Naive thymus-derived CD4-positive, alpha-beta T cell (primary cell): ENCODE results near the gene RBPJ. TPM values are rescaled to one million over a fixed set of nuclear protein-coding genes. Genes with fewer than 3 reads are reported as not detected.

ENCODE experiments used
- ATAC-seq: fragments of 150-1000 bp; cut with Tn5 transposase; 2 replicates; pipeline ENCODE4 v1.10.0; 2021; ENCODE audit warnings: mild to moderate bottlenecking, moderate library complexity
- CTCF ChIA-PET: fragments of 350-600 bp; sonication (Branson Sonifier 250); formaldehyde crosslinking; loops from one replicate; lab custom pipeline; 2021; ENCODE audit warnings: antibody characterized with exemption; lab: Charles Lee
- POLR2A ChIA-PET: fragments of 350-600 bp; sonication (Branson Sonifier 250); formaldehyde crosslinking; loops from one replicate; lab custom pipeline; 2021; ENCODE audit warnings: antibody characterized with exemption, inconsistent platforms; lab: Charles Lee
- DNase-seq, 9 donors: peaks; one replicate each; pipeline versions ENCODE4 v3.0.0 to v3.0.0-alpha.2; 2020 to 2022; ENCODE audit warnings: mixed read lengths in 1 of 9
- H3K27ac ChIP-seq: one replicate; pipeline ENCODE4 v1.7.0; 2013; ENCODE audit warnings: mild to moderate bottlenecking, low read depth, low read length, moderate library complexity
- H3K27me3 ChIP-seq, 2 donors: one replicate each; pipeline ENCODE4 v1.7.0; 2013; ENCODE audit warnings: low read length in 2 of 2, mild to moderate bottlenecking in 2 of 2, moderate library complexity in 2 of 2; ENCODE audit not compliant: control insufficient read depth in 2 of 2, insufficient read depth in 2 of 2
- H3K36me3 ChIP-seq, 3 experiments: 1 replicate in 2 of 3; 2 replicates in 1 of 3; pipeline ENCODE4 v1.7.0; 2013; ENCODE audit warnings: low read length in 3 of 3, mild to moderate bottlenecking in 3 of 3, moderate library complexity in 1 of 3; ENCODE audit not compliant: insufficient read depth in 3 of 3, control insufficient read depth in 2 of 3
- H3K4me1 ChIP-seq, 2 donors: one replicate each; pipeline ENCODE4 v1.7.0; 2013; ENCODE audit warnings: low read length in 2 of 2, mild to moderate bottlenecking in 2 of 2, moderate library complexity in 1 of 2; ENCODE audit not compliant: control insufficient read depth in 2 of 2, insufficient read depth in 2 of 2
- H3K4me3 ChIP-seq: 2 replicates; pipeline ENCODE4 v1.7.0; 2013; ENCODE audit warnings: mild to moderate bottlenecking, low read length
- H3K9me3 ChIP-seq, 3 experiments: 1 replicate in 2 of 3; 2 replicates in 1 of 3; pipeline ENCODE4 v1.7.0; 2013; ENCODE audit warnings: low read length in 3 of 3; ENCODE audit not compliant: control insufficient read depth in 2 of 3
- H3K27ac Mint-ChIP-seq, 9 donors: one replicate each; pipeline ENCODE4 v1.8.0; 2020 to 2022; ENCODE audit warnings: mixed read lengths in 9 of 9, mild to moderate bottlenecking in 8 of 9, moderate library complexity in 5 of 9, inconsistent platforms in 2 of 9
- H3K27me3 Mint-ChIP-seq, 5 donors: one replicate each; pipeline ENCODE4 v1.8.0; 2021 to 2022; ENCODE audit warnings: mixed read lengths in 5 of 5, mild to moderate bottlenecking in 1 of 5
- H3K36me3 Mint-ChIP-seq, 5 donors: one replicate each; pipeline ENCODE4 v1.8.0; 2020 to 2022; ENCODE audit warnings: mixed read lengths in 5 of 5, mild to moderate bottlenecking in 3 of 5, inconsistent platforms in 1 of 5
- H3K4me1 Mint-ChIP-seq, 7 donors: one replicate each; pipeline ENCODE4 v1.8.0; 2020 to 2022; ENCODE audit warnings: mixed read lengths in 7 of 7, mild to moderate bottlenecking in 3 of 7, inconsistent platforms in 1 of 7
- H3K4me3 Mint-ChIP-seq, 10 donors: one replicate each; pipeline ENCODE4 v1.8.0; 2020 to 2022; ENCODE audit warnings: mild to moderate bottlenecking in 10 of 10, mixed read lengths in 10 of 10, moderate library complexity in 6 of 10, inconsistent platforms in 2 of 10
- H3K9me3 Mint-ChIP-seq, 11 donors: one replicate each; pipeline ENCODE4 v1.8.0; 2020 to 2022; ENCODE audit warnings: mixed read lengths in 11 of 11, mild to moderate bottlenecking in 4 of 11, inconsistent platforms in 1 of 11, moderate library complexity in 1 of 11
- intact Hi-C, 2 donors: fragments of 100-400 bp; cut with micrococcal nuclease; formaldehyde crosslinking; loops; one replicate each; pipeline ENCODE4 v1.15.1; 2023
- polyA plus RNA-seq, 2 donors: library from polyadenylated mRNA; unstranded; fragments of 300-500 nt; fragmentation: Illumina TruSeq; gene quantifications; one replicate each; pipeline ENCODE4 v1.2.3, GENCODE V29; 2021
- total RNA-seq, 6 experiments: library from RNA in 5 of 6; stranded (reverse) in 5 of 6; gene quantifications; 1 replicate in 5 of 6; 2 replicates in 1 of 6; pipeline ENCODE4 v1.2.3 and lab custom pipeline; 2021 to 2026

Gene RBPJ
- total and polyA plus RNA-seq, 7 experiments from 2014 or later = 48.1 to 144 (median 68.5) TPM

DNA sequence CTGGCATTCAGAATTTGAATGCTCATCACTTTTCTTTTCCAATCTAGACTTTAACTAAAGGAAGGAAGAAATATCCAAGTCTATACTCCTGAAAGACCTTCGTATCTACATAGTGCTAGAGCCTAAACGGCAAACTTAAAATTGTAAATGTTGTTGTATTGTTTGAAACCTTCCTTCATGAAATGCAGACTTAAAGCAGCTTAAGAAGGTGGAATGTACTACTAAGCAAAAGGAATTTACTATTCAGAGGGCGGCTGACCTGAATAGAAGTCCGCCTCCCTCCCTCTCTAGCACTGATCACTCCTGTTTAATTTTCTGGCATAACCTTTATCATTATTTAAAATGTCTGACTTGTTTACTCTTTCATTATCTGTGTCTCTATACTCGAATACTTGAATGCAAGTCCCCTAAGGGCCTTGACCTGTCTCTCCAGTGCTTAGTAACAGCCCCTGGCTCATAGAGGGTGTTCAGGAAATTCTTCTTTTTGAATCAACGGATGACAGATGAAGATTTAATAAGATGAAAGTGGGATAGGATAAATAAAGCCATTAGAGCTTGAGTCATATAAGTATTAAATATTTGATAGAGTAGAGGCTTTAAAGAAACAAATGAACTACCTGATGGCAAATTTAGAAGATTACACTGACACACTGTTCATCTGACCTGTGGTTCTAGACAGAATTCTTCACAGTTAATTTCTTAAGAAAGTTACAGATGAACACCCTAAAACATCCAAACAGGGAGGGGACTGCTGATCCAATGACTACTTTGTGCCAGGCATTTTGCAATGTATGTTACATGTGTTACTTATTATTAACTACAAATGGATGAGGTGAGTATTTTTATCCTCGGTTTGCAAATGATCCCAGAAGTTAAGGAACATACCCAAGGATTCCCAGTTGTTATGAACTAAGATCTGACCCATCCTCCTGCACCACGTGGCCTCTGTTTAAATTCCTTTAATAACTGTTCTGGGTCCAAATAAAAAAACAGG is 20.2 kb upstream of the RBPJ start:
- POLR2A ChIA-PET = no interaction called here
- H3K27me3 Mint-ChIP-seq = no peaks in the 10 kb centered on the region
- H3K9me3 Mint-ChIP-seq = peaks cover 0 to 6% (median 0%) of the 10 kb centered on the region in 11 donors
- H3K27me3 ChIP-seq = no peaks in the 10 kb centered on the region
- H3K27ac Mint-ChIP-seq = peak overlapping the region in 1 of 9 donors; percentile 33
- CTCF ChIA-PET = no interaction called here
- ATAC-seq (no peak), DNase-seq (no peak)
- H3K4me1 ChIP-seq = no peaks in the 10 kb centered on the region
- intact Hi-C loops = no loop called here
- no peak overlapping the region for H3K4me3 ChIP-seq
- no peaks in the 10 kb centered on the region for H3K9me3 ChIP-seq
- H3K4me3 Mint-ChIP-seq = peak overlapping the region in 1 of 10 donors; percentile 12
- H3K4me1 Mint-ChIP-seq = peaks cover 0 to 35% (median 0%) of the 10 kb centered on the region in 7 donors
- no peak overlapping the region for H3K27ac ChIP-seq
- H3K36me3 ChIP-seq = no peaks in the 10 kb centered on the region
- H3K36me3 Mint-ChIP-seq = peaks cover 0 to 9% (median 0%) of the 10 kb centered on the region in 5 donors

- Histone ChIP-seq H3K27me3 (no peaks in the 10 kb centered on the region), H3K36me3 (no peaks in the 10 kb centered on the region), H3K4me1 (no peaks in the 10 kb centered on the region), H3K9me3 (no peaks in the 10 kb centered on the region), H3K27ac (no peak overlapping the region), H3K4me3 (no peak overlapping the region)
- Mint-ChIP-seq H3K27ac (no peak overlapping the region), H3K4me3 (no peak overlapping the region), H3K9me3 (peaks cover 0 to 8% (median 0%) of the 10 kb centered on the region in 11 donors), H3K4me1 (peaks cover 0 to 35% (median 0%) of the 10 kb centered on the region in 7 donors), H3K36me3 (peaks cover 0 to 10% (median 0%) of the 10 kb centered on the region in 5 donors), H3K27me3 (no peaks in the 10 kb centered on the region)
- ATAC-seq (peak; percentile 73), DNase-seq (no peak)
- CTCF ChIA-PET = no interaction called here
- POLR2A ChIA-PET = no interaction called here
- intact Hi-C loops = no loop called here
Measured at GRCh38 chr4:26302031-26302899, 18.5 kb upstream of the RBPJ start.

DNA sequence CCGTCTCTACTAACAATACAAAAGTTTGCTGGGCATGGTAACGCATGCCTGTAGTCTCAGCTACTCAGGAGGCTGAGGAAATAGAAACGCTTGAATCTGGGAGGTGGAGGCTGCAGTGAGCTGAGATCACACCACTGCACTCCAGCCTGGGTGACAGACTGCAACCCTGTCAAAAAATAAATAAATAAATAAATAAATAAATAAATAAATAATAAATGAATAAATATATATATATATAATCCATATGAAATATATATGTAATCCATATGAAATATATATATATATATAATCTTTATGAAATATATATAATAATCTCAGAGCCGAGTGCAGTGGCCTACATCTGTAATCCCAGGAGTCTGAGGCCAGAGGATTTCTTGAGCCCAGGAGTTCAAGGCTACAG is 17.8 kb upstream of the RBPJ start:
- no peaks in the 10 kb centered on the region for H3K4me1 ChIP-seq
- H3K27me3 Mint-ChIP-seq = no peaks in the 10 kb centered on the region
- H3K27ac ChIP-seq = no peak overlapping the region
- no peak overlapping the region for H3K4me3 ChIP-seq
- ATAC-seq = no peak
- H3K4me3 Mint-ChIP-seq = no peak overlapping the region
- intact Hi-C loops = no loop called here
- ChIA-PET CTCF (no interaction called here), POLR2A (interaction anchor here (0.5 kb wide), 1 partner anchor 72 kb away, joined by 3 read pairs; no protein-coding TSS in a partner anchor)
- H3K9me3 Mint-ChIP-seq = peaks cover 0 to 8% (median 0%) of the 10 kb centered on the region in 11 donors
- no peak for DNase-seq
- no peaks in the 10 kb centered on the region for H3K27me3 ChIP-seq
- no peaks in the 10 kb centered on the region for H3K9me3 ChIP-seq
- peaks cover 0 to 35% (median 0%) of the 10 kb centered on the region in 7 donors for H3K4me1 Mint-ChIP-seq
- no peak overlapping the region for H3K27ac Mint-ChIP-seq
- H3K36me3 Mint-ChIP-seq = peaks cover 0 to 9% (median 0%) of the 10 kb centered on the region in 5 donors
- H3K36me3 ChIP-seq = no peaks in the 10 kb centered on the region

GRCh38 chr4:26307037-26307800 is 13.6 kb upstream of the RBPJ start:
- Mint-ChIP-seq H3K27ac (peak overlapping the region in 1 of 9 donors; percentile 49), H3K36me3 (peaks cover 0 to 4% (median 0%) of the 10 kb centered on the region in 5 donors), H3K4me3 (no peak overlapping the region), H3K9me3 (peaks cover 0 to 2% (median 0%) of the 10 kb centered on the region in 11 donors), H3K4me1 (peaks cover 0 to 26% (median 0%) of the 10 kb centered on the region in 7 donors), H3K27me3 (no peaks in the 10 kb centered on the region)
- POLR2A ChIA-PET = no interaction called here
- intact Hi-C loops = no loop called here
- H3K9me3 ChIP-seq = no peaks in the 10 kb centered on the region
- H3K27ac ChIP-seq = no peak overlapping the region
- H3K4me3 ChIP-seq = no peak overlapping the region
- H3K27me3 ChIP-seq = no peaks in the 10 kb centered on the region
- no peaks in the 10 kb centered on the region for H3K36me3 ChIP-seq
- DNase-seq = no peak
- no peak for ATAC-seq
- CTCF ChIA-PET = interaction anchor here (0.6 kb wide), 1 partner anchor 17 kb away, joined by 3 read pairs; no protein-coding TSS in a partner anchor
- H3K4me1 ChIP-seq = peaks cover 0 to 7% of the 10 kb centered on the region in 2 donors

DNA sequence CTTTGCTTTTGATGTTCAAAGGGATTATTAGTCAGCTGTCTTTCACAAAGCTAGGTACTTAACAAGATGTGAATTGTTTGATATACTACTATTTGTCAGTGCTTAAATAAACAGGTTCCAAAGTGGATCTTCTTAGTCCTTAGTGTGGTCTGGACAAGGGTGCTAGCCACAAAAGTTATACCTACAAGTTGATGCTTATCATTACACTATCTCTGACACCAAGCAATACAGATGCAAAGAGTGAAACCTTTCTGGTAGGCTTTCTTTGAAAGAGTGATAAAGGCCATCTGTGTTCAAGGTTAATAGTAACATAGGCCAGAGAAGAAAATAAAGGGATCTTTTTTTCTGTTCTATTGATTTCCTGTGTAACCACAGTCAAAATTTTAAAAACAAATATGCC is 12.2 kb upstream of the RBPJ start:
- ChIA-PET POLR2A (no interaction called here), CTCF (no interaction called here)
- DNase-seq (no peak), ATAC-seq (peak; percentile 31)
- intact Hi-C loops = no loop called here
- Histone ChIP-seq H3K27me3 (no peaks in the 10 kb centered on the region), H3K4me3 (no peak overlapping the region), H3K4me1 (peaks cover 0 to 14% of the 10 kb centered on the region in 2 donors), H3K36me3 (no peaks in the 10 kb centered on the region), H3K9me3 (no peaks in the 10 kb centered on the region), H3K27ac (no peak overlapping the region)
- peaks cover 0 to 2% (median 0%) of the 10 kb centered on the region in 11 donors for H3K9me3 Mint-ChIP-seq
- H3K4me3 Mint-ChIP-seq = peak overlapping the region in 1 of 10 donors; percentile 39
- peaks cover 0 to 29% (median 0%) of the 10 kb centered on the region in 7 donors for H3K4me1 Mint-ChIP-seq
- H3K36me3 Mint-ChIP-seq = peaks cover 0 to 10% (median 0%) of the 10 kb centered on the region in 5 donors
- H3K27ac Mint-ChIP-seq = peak overlapping the region in 1 of 9 donors; percentile 38
- H3K27me3 Mint-ChIP-seq = no peaks in the 10 kb centered on the region

- Mint-ChIP-seq H3K27me3 (no peaks in the 10 kb centered on the region), H3K9me3 (peaks cover 2 to 12% (median 8%) of the 10 kb centered on the region in 11 donors), H3K4me3 (no peak overlapping the region), H3K36me3 (peaks cover 0 to 19% (median 3%) of the 10 kb centered on the region in 5 donors), H3K4me1 (peaks cover 0 to 33% (median 0%) of the 10 kb centered on the region in 7 donors), H3K27ac (no peak overlapping the region)
- Histone ChIP-seq H3K9me3 (no peaks in the 10 kb centered on the region), H3K4me1 (peaks cover 0 to 14% of the 10 kb centered on the region in 2 donors), H3K4me3 (no peak overlapping the region), H3K27me3 (no peaks in the 10 kb centered on the region), H3K27ac (no peak overlapping the region), H3K36me3 (no peaks in the 10 kb centered on the region)
- ChIA-PET POLR2A (interaction anchor here (0.7 kb wide), 1 partner anchor 222 kb away, joined by 4 read pairs; no protein-coding TSS in a partner anchor), CTCF (no interaction called here)
- ATAC-seq = no peak
- no peak for DNase-seq
- intact Hi-C loops = no loop called here
Measured at GRCh38 chr4:26310264-26310663, 10.6 kb upstream of the RBPJ start.
